ENCODE data around the gene C1QB.

The C1QB gene

GRCh38 chr1:22625262-22625925 is 27.6 kb upstream of the C1QB start:
- no peak overlapping the region for H3K9ac ChIP-seq (ENCODE audit: low read depth, low read length)
- no peaks in the 10 kb centered on the region for H3K36me3 ChIP-seq (ENCODE audit: insufficient read depth, low read length)
- H3K4me1 ChIP-seq (ENCODE audit: insufficient read depth, low read length), result peaks cover 9% of the 10 kb centered on the region
- no peaks in the 10 kb centered on the region for H3K9me3 ChIP-seq (ENCODE audit: control insufficient read depth, insufficient read depth, low read length)

DNA sequence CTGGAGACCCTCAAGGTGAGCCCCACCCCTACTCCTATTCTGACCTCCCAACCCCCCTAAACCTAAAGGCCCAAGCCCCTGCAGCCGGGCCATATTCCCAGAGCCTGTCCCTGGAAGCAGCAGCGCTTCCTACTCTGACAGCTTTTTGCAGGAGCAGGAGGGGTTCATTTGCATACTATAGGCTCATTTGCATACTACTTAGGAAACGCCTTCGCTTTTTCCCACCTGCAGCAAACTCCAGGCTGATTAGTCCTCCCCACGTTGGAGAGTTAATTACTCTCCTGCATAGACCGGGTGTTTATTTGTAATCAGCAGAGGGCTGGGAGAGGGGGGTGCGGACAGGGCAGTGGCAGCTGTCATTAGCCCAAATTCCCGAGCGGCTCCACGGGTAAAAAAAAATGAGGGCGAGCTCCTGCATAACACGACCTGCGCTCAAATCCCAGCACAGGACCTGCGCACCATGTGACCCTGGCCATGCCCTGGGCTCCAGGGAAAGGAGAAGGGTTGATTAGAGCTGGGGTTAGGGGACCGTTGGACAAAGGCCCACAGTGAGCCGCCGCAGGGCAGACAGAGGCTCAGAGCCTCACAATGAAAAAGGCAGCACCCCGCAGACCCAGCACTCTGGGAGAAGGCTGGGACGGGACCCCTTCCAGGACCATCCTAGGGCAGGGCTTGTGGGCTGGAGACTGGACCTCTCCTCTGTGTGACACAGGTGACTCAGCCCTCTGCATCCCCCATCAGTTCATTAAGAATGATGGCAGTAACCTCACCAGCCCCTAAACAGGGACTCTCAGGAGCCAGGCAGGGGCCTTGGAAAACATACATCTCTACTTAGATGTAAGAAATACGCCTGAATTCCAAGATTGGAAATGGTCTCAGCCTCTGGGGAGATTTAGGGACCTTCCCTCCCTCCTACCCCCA is 26.5 kb upstream of the C1QB start:
- peaks cover 14% of the 10 kb centered on the region for H3K4me1 ChIP-seq (ENCODE audit: insufficient read depth, low read length)
- no peaks in the 10 kb centered on the region for H3K9me3 ChIP-seq (ENCODE audit: control insufficient read depth, insufficient read depth, low read length)
- no peak overlapping the region for H3K9ac ChIP-seq (ENCODE audit: low read depth, low read length)
- H3K36me3 ChIP-seq (ENCODE audit: insufficient read depth, low read length), result no peaks in the 10 kb centered on the region

DNA sequence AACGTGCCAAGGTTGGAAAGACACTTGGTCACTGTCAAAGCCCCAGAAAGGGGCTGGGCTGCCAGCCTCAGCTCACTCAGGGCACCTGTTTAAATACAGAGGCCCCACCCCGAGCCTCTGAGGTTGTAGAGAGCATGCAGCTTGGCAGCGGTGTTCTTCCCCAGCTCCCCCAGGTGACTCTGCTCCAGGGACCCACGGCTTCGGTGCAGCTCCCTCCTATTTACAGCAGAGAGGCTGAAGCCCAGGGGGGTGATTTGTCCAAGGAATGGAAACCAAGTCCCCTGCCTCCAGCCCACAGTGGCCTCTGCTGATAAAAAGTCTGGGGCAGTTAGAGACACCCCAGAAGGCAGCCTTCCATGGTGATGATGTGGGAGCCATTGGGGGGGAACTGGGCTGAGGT is 25.7 kb upstream of the C1QB start:
- Histone ChIP-seq H3K36me3 (ENCODE audit: insufficient read depth, low read length) (no peaks in the 10 kb centered on the region), H3K4me1 (ENCODE audit: insufficient read depth, low read length) (peaks cover 16% of the 10 kb centered on the region), H3K9me3 (ENCODE audit: control insufficient read depth, insufficient read depth, low read length) (no peaks in the 10 kb centered on the region), H3K9ac (ENCODE audit: low read depth, low read length) (no peak overlapping the region)

DNA sequence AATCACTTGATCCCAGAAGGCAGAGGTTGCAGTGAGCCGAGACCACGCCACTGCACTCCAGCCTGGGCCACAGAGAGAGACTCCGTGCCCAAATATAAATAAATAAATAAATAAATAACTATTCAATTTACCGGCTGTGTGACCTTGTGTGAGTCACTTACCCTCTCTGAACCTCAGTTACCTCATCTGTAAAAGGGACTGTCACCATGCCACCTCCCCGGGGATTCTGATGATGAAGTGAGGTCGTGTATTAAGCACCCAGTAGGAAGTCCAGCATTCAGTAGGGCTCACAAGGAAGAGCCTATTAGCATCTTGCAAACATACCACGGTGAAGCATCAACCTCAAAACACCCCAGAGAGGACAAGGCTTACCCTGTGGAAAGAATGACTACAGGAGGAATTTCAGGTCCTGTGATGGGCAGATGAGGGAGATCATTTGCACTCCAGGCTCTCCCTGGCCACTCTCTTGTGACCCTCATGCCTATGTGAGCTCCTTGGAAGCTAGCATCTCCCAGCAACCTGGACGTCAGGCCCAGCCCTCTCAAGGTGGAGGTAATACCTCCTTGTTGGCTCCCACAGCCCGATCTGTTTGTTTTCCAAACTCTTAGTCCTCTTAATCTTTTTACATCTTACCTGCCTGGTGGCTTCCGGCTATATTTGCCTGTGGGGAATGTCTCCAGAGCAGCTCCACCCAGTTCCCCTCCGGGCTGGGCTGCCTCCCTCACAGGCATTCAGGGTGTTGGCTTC is 24.2 kb upstream of the C1QB start:
- Histone ChIP-seq H3K9ac (ENCODE audit: low read depth, low read length) (no peak overlapping the region), H3K9me3 (ENCODE audit: control insufficient read depth, insufficient read depth, low read length) (no peaks in the 10 kb centered on the region), H3K36me3 (ENCODE audit: insufficient read depth, low read length) (no peaks in the 10 kb centered on the region), H3K4me1 (ENCODE audit: insufficient read depth, low read length) (peaks cover 16% of the 10 kb centered on the region)

GRCh38 chr1:22629886-22630285 is 23.1 kb upstream of the C1QB start:
- peaks cover 16% of the 10 kb centered on the region for H3K4me1 ChIP-seq (ENCODE audit: insufficient read depth, low read length)
- no peaks in the 10 kb centered on the region for H3K36me3 ChIP-seq (ENCODE audit: insufficient read depth, low read length)
- no peaks in the 10 kb centered on the region for H3K9me3 ChIP-seq (ENCODE audit: control insufficient read depth, insufficient read depth, low read length)
- no peak overlapping the region for H3K9ac ChIP-seq (ENCODE audit: low read depth, low read length)

DNA sequence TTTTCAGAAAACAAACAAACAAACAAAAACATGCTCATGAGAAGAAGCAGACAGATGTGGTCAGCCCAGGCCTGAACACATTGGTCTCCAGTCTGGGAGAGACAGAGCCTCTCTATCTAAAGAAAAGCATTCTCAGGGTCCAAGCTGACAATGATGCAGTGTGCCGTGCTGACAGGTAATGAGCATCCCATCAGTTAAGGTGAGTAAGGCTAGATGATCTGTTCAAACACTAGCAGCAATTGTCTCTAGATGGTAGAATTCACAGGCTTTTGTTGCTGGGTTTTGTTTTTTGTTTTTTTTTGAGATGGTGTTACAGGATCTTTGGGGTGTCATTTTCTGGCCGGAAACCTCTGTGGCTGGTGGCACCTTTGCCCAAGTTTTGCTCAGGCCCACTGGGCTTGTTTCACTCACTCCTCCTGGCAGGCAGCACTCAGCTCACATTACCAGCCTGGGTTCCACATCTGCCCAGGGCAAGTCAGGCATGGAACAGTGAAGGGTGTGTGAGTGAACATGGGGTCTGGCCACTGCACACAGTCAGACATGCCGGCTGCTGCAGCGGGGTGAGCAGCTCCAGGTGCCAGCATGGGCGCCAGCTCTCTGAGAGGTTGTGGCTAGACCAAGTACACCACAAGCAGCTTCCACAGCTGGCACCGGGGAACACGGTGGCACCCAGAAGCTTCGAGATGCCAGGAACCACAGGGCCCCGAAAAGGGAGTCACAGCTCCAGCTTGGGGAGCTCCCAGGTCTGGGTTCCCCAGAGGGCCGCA is 19.2 kb upstream of the C1QB start:
- H3K4me1 ChIP-seq (ENCODE audit: insufficient read depth, low read length), result peaks cover 16% of the 10 kb centered on the region
- H3K36me3 ChIP-seq (ENCODE audit: insufficient read depth, low read length), result no peaks in the 10 kb centered on the region
- no peak overlapping the region for H3K9ac ChIP-seq (ENCODE audit: low read depth, low read length)
- no peaks in the 10 kb centered on the region for H3K9me3 ChIP-seq (ENCODE audit: control insufficient read depth, insufficient read depth, low read length)

DNA sequence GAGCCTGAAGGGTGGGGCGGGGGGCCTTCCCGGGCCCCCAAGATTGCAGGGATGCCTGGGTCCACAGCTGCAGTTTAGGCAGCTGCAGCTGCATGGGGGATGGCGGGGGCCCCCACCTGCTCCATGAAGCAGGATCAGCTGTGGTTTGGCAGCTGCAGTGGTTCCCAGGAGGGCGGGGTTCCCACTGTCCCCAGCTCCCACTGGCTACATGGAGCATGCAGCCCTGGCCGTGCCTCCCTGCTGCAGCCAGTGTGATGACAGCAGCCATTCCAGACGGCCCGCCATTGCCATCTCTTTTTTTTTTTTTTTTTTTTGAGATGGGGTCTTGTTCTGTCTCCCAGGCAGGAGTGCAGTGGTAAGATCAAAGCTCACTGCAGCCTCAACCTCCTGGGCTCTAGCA is 17.6 kb upstream of the C1QB start:
- H3K9ac ChIP-seq (ENCODE audit: low read depth, low read length), result no peak overlapping the region
- no peaks in the 10 kb centered on the region for H3K9me3 ChIP-seq (ENCODE audit: control insufficient read depth, insufficient read depth, low read length)
- H3K36me3 ChIP-seq (ENCODE audit: insufficient read depth, low read length), result no peaks in the 10 kb centered on the region
- peaks cover 6% of the 10 kb centered on the region; the same call in 1 of the 2 replicates for H3K4me1 ChIP-seq (ENCODE audit: insufficient read depth, low read length)

- H3K9me3 ChIP-seq (ENCODE audit: control insufficient read depth, insufficient read depth, low read length), result no peaks in the 10 kb centered on the region
- H3K4me1 ChIP-seq (ENCODE audit: insufficient read depth, low read length), result peaks cover 2% of the 10 kb centered on the region; the same call in 1 of the 2 replicates
- no peak within 1 kb of the TSS for H3K9ac ChIP-seq (ENCODE audit: low read depth, low read length)
- H3K36me3 ChIP-seq (ENCODE audit: insufficient read depth, low read length), result no peaks in the 10 kb centered on the region
These were observed 16.7 kb upstream of the C1QB start, which contains the start of gene C1QA for GRCh38 chr1:22636353-22636752. Gene C1QA, plus strand, starts transcription at chr1:22636628. Its CDS starts 989 bp downstream, at chr1:22637617.

- no peaks in the 10 kb centered on the region for H3K9me3 ChIP-seq (ENCODE audit: control insufficient read depth, insufficient read depth, low read length)
- H3K36me3 ChIP-seq (ENCODE audit: insufficient read depth, low read length), result no peaks in the 10 kb centered on the region
- H3K9ac ChIP-seq (ENCODE audit: low read depth, low read length), result no peak overlapping the region
- peaks cover 4% of the 10 kb centered on the region; the same call in 1 of the 2 replicates for H3K4me1 ChIP-seq (ENCODE audit: insufficient read depth, low read length)
These were observed 16.1 kb upstream of the C1QB start for GRCh38 chr1:22636927-22637326.

DNA sequence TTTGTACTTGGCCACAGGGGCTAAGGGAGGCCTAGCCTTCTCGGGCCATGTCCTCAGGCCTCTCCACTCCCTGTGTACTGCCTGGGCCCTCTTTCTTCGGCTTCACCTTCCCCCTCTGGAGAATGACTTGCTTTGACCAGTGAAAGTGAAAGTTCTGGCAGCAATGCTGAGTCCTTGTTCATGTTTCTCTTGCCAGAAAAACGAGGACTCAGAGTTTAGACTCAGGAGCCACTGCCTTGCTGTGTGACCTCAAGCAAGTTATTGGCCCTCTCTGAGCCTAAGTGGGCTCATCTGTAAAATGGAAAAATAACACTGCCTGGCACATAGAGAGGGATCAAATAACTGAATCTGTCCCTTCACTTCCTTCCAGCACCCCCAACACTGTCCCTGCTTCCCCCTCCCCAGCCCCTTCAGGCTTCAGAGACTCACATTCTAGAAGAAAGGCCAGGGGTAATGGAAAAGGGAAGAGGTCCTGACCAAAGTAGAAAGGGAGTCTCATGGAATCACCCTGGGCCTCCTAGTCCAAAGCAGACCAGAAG is 15.1 kb upstream of the C1QB start:
- Histone ChIP-seq H3K9ac (ENCODE audit: low read depth, low read length) (no peak overlapping the region), H3K9me3 (ENCODE audit: control insufficient read depth, insufficient read depth, low read length) (no peaks in the 10 kb centered on the region), H3K36me3 (ENCODE audit: insufficient read depth, low read length) (no peaks in the 10 kb centered on the region), H3K4me1 (ENCODE audit: insufficient read depth, low read length) (peaks cover 4% of the 10 kb centered on the region; the same call in 1 of the 2 replicates)

GRCh38 chr1:22638476-22639234 is 14.4 kb upstream of the C1QB start:
- H3K9me3 ChIP-seq (ENCODE audit: control insufficient read depth, insufficient read depth, low read length), result no peaks in the 10 kb centered on the region
- H3K36me3 ChIP-seq (ENCODE audit: insufficient read depth, low read length), result no peaks in the 10 kb centered on the region
- H3K4me1 ChIP-seq (ENCODE audit: insufficient read depth, low read length), result peaks cover 4% of the 10 kb centered on the region; the same call in 1 of the 2 replicates
- no peak overlapping the region for H3K9ac ChIP-seq (ENCODE audit: low read depth, low read length)

GRCh38 chr1:22639286-22639685 is 13.8 kb upstream of the C1QB start:
- Histone ChIP-seq H3K4me1 (ENCODE audit: insufficient read depth, low read length) (peaks cover 4% of the 10 kb centered on the region; the same call in 1 of the 2 replicates), H3K36me3 (ENCODE audit: insufficient read depth, low read length) (no peaks in the 10 kb centered on the region), H3K9me3 (ENCODE audit: control insufficient read depth, insufficient read depth, low read length) (no peaks in the 10 kb centered on the region), H3K9ac (ENCODE audit: low read depth, low read length) (no peak overlapping the region)

GRCh38 chr1:22641247-22641646 is 11.8 kb upstream of the C1QB start:
- Histone ChIP-seq H3K9ac (ENCODE audit: low read depth, low read length) (no peak overlapping the region), H3K36me3 (ENCODE audit: insufficient read depth, low read length) (no peaks in the 10 kb centered on the region), H3K9me3 (ENCODE audit: control insufficient read depth, insufficient read depth, low read length) (no peaks in the 10 kb centered on the region), H3K4me1 (ENCODE audit: insufficient read depth, low read length) (peaks cover 4% of the 10 kb centered on the region; the same call in 1 of the 2 replicates)
